HG03103 (cell line): ENCODE data around the gene ARHGEF1.
"Not testable (repeated sequence)": the region's sequence is repeated elsewhere in the genome, so short reads cannot be mapped to it uniquely, and the experiment has no call there.

Experiments
- ATAC-seq: cut with Tn5 transposase; IDR thresholded peaks from one replicate; pipeline ENCODE4 v1.9.1; 2021; ENCODE audit warnings: low read depth; ENCODE audit not compliant: unreplicated experiment

The ARHGEF1 gene

DNA sequence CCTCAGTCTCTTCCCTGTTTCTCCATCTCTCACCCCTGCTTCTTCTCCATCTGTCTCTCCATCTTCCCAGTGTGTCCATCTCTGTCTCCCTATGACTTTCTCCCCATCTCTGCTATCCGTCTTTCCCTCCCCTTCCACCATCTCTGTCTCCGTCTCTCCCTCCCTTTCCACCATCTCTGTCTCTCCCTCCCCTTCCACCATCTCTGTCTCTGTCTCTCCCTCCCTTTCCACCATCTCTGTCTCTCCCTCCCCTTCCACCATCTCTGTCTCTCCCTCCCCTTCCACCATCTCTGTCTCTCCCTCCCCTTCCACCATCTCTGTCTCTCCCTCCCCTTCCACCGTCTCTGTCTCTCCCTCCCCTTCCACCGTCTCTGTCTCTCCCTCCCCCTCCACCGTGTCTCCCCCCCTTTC lies 31.4 kb downstream of the ARHGEF1 start:
- ATAC-seq = not testable (repeated sequence)

GRCh38 chr19:41915021-41915775 lies 32.2 kb downstream of the ARHGEF1 start:
- ATAC-seq = no peak

DNA sequence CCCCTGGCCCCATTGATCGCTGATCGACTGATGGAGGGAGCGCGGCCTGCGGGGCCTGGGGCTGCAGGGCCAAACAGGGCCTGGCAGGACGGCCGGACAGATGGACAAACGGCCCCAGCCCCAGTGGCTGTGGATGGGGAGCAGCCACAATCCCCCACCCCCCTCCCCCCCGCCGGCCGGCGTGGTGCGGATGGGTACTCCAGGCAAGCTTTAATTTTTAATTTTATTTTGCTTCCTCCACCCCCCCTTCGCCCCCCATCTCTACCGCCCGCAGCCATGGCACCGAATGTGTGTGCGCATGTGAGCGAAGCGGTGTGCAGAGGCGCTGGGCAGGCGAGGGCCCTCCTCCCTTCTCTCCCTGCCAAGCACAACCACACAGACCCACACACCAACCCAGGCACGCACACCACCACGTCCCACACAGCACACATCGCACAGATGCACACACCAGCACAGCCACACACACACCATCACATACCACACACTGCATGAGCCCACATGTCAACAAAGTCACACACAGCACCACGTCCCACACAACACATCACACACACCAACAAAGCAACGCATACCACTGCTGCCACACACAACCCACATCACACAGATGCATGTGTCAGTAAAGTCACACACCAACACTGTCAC lies 32.9 kb downstream of the ARHGEF1 start:
- no peak for ATAC-seq

DNA sequence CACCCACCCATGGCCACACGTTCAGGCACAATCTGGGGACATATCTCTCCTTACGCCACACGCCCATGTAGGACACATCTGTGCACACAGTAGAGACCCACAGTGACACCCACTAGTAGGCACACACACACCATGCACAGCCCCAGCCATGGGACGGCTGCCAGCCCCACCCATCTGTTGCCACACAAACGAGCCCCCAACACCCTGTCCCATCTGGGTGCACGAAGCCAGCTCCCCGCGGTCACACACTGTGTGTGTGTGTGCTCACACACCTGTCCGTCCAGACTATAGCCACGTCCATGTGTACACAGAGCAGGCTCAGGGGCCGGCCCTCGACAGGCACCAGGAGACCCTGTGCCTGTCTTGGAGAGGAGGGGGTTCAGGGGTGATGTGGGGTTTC lies 34.7 kb downstream of the ARHGEF1 start:
- ATAC-seq = no peak

DNA sequence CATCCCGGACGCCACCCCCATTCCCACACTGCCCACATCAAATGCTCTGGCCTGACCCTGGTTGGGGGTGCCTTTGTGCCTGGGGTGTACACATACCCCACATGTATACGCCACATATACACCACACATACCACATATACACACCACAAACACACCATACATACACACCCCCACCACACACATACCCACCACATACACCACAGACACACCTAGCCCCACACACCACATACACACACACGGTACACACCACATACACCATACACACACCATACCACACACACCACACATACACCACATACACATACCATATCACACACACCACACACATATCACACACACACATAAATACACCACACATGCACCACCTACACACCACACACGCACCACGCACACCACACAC lies 35.1 kb downstream of the ARHGEF1 start:
- ATAC-seq = no peak

- no peak for ATAC-seq
Observed at GRCh38 chr19:41918653-41919244, 35.8 kb downstream of the ARHGEF1 start.

- no peak for ATAC-seq
Observed at GRCh38 chr19:41919948-41920712, 37.1 kb downstream of the ARHGEF1 start.

DNA sequence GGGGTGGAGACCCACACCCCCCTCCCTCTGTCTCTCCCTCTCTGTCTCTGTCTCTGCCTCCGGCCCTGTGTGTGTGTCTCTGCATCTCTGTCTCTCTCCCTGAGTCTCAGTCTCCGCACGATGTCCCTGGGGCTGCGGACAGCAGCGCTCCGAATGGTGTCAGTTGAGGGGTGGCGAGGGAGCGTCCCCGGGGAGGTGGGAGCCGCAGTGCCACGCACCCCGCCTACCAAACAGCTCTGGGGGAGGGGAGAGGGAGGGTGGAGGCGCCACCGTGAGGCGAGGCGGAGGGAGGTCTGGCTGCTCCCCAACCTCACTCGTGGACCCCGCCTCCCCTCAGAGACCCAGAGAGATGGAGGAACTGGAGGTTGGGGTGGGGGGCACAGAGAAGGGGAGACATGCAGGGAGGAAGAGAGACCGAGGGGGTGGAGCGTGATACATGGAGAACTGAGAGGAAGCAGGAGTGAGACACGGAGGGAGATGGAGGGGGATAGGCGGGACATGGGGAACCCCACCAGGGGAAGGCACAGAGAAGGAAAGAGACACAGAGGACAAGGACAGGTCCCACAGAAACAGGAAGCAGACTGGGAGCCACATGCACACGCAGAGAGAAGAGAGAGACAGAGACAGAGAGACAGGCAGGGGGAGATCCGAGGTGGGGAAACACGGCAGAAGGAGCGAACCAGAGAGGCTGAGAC lies 38.0 kb downstream of the ARHGEF1 start:
- no peak for ATAC-seq

DNA sequence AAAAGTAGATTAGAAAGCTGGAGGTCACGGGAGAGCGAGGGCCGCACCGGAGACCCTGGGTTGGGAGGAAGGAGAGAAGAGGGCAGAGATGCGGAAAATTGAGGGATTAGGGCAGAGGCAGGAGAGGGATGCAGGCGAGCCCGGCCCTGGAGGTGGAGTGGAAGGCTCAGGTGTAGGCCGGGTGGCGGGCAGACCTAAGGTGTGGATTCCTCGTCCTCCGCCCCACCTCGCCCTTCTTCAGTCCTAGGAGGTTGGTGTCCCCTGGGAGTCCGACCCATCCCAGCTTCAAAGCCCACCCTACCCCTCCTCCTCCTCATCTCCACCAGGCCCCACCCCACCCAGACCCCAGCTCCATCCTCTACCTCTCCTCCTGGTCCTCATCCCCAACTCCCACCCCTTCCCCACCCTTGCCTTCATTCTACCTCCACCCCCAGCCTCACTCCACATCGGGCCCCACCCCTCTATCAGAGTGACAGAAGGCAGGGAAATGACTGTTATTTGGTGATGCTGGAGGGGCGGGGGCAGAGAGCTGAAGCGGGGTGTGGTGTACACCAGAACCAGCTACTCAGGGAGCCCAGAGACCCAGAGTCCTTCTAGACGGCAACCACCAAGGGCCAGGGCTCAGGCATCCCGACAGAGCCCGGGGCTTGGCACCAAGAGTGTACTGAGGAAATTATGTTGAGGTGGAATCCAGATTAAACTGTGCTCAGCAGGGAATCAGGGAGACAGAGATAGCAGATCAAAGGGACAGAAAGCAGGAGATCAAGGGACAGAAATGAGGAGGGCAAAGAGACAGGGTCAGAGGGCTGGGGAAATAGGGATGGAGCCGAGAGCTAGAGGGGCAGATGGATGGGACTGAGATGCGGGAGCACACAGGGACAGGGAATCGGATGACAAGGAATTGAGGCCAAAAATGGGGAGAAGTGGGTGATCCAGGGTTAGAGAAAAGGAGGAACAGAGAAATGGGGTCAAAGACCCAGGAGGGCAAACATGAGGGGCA lies 38.9 kb downstream of the ARHGEF1 start:
- no peak for ATAC-seq

DNA sequence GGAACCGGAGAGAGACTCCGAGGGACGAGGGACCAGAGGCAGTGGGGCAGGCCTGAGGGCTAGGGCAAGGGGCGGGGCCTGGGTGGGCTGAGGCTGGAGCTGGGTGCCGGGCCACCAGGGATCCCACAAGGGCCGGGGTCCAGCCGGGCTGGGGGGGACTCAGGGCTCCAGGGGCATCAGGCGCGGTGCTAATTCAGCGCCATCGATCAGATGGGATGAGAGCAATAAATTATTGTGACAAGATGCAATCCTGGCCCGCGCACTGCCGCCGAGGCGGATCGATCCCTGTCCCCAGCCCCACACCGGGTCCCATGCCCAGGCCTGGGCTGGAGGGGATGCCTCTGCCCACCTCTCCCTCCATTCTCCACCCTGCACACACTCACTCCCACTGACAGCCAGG lies 39.6 kb downstream of the ARHGEF1 start:
- no peak for ATAC-seq

DNA sequence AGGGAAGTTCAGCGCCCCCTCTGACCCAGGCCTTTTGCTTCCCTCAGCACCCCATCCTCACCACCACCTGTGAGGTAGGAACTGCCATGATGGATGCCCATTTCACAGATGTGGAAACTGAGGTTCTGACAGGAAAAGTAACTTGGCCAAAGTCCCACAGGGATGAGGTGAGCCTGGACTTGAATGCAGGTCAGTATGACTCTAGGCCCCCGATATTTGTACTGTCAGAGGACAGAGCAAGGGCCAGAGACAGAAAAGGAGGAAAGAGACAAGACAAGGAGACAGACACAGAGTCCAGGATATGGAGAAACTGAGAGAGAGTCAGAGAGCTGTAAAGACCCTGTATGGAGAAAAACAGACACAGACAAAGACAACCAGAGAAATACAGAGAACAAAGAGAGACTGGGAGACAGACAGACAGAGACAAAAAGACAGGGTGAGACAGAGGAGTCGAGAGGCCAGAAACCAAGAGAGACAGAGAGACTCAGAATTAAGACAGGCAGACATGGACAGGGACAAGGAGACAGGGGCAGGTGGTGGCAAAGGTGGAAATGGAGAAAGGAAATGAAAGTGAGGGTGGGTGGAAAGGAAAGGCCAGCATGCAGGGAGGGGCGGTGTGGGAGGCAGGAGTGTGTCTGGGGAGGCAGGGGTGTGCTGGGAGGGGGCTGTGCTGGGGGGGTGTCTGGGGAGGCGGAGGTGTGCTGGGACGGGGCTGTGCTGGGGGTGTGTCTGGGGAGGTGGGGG lies 40.2 kb downstream of the ARHGEF1 start:
- no peak for ATAC-seq

- no peak for ATAC-seq
Observed at GRCh38 chr19:41924151-41925145, 41.5 kb downstream of the ARHGEF1 start.

DNA sequence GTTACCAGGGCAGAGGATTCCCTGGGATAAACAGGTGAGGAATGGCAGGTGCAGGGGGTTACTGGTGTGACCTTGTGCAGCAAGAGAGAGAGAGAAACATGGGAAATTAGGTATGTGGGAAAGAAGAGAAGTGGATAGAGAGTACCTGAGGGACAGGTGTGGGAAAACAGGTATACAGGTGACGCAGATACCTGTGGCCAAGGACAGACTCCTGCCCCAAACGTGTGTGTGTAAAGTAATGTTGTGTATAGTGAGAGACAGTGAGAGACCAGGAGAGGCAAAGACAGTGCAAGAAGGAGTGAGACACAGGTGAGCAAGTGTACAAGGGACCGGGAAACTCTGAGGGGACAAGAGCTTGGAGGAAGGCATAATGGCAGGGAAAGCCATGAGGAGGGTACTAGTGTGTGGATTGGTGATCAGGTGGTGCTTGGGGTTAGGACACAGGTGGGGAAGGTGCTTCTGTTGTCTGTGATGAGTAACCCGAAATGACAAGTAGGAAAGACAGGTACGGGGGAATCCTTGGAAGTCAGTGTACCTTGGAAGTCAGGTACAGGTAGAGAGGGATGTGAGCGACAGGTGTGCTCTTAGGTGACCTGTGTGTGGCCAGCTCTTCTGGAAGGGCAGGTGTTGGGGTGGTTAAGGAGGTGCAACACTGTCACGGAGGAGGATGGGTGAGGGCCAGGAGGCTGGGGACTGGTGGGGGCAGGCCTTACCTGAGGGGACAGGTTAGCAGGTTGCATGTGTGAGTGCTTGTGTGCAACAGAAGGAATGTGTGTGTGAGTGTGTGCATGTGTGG lies 42.4 kb downstream of the ARHGEF1 start:
- no peak for ATAC-seq

DNA sequence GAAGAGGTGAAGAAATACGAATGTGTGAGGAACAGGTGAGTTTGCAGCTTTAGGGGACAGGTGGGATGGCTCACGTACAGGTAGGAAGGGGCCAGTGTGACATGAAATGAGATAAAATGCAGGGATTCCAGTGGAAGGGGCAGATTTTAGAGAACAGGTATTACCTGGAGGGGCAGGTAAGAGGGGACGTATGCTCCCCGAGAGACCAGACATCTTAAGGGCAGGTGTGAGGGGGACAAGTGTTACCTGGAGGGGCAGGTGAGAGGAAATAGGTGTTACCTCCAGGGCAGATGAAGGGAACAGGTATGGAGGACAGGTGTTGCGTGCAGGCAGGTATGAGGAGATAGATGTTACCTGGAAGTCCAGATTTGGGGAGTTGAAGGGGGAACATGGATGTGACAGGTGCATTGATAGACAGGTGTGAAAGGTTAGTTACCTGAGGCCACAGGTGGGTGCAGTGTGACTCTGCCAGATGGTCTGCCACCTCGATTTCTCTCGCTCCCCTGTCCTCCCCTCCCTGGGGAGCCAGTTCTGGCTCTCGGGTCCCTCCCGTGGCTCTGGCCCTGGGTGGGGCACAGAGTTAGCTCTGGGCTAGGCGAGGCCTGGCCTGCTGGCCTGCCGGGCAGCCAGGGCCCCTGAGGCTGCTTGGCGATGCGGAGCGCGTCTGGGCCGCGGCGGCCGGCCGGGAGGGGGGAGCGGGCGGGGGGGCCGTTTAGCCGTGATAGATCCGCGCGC lies 43.2 kb downstream of the ARHGEF1 start:
- ATAC-seq = no peak

- ATAC-seq = no peak
Observed at GRCh38 chr19:41926763-41927496, 43.9 kb downstream of the ARHGEF1 start.
